T-cell (primary cell): Measurements from ENCODE around the gene HTR3D. TPM values are rescaled to one million over a fixed set of nuclear protein-coding genes. Genes with fewer than 3 reads are reported as not detected.
"Not testable (repeated sequence)": the region's sequence is repeated elsewhere in the genome, so short reads cannot be mapped to it uniquely, and the experiment has no call there.

Experiments used
- ATAC-seq, 4 experiments: fragments of 200-7000 bp in 3 of 4; fragments of 150-1000 bp in 1 of 4; cut with Tn5 transposase; replicated peaks in 1 of 4; 1 replicate in 3 of 4; 2 replicates in 1 of 4; pipeline ENCODE4 v1.10.0; 2021; ENCODE audit warnings: moderate library complexity in 3 of 4, mild to moderate bottlenecking in 2 of 4, moderate number of reproducible peaks in 1 of 4
- CTCF ChIA-PET, 2 donors: fragments of 300-600 bp; sonication (Branson Sonifier 250); formaldehyde crosslinking; loops; one replicate each; lab custom pipeline; 2022; ENCODE audit warnings: antibody characterized with exemption in 2 of 2; lab: Charles Lee
- POLR2A ChIA-PET, 2 donors: fragments of 300-600 bp; sonication (Branson Sonifier 250); formaldehyde crosslinking; loops; one replicate each; lab custom pipeline; 2022; ENCODE audit warnings: antibody characterized with exemption in 2 of 2; lab: Charles Lee
- DNase-seq, 35 experiments: peaks; one replicate each; pipeline versions ENCODE4 v3.0.0 to v3.0.0-alpha.2; 2013 to 2023
- H3K27ac ChIP-seq: one replicate; pipeline ENCODE4 v1.5.1; 2013; ENCODE audit warnings: low read length
- H3K27me3 ChIP-seq, 2 experiments: replicated peaks in 1 of 2; 1 replicate in 1 of 2; 2 replicates in 1 of 2; pipeline versions ENCODE4 v1.6.1 to v1.7.0; 2013; ENCODE audit warnings: low read length in 1 of 2, mixed read lengths in 1 of 2; ENCODE audit not compliant: control insufficient read depth in 2 of 2, insufficient read depth in 2 of 2; ENCODE audit errors: extremely low read depth in 1 of 2
- H3K36me3 ChIP-seq, 2 donors: 1 replicate in 1 of 2; 2 replicates in 1 of 2; pipeline versions ENCODE4 v1.6.1 to v1.7.0; 2013; ENCODE audit warnings: low read length in 1 of 2; ENCODE audit not compliant: control insufficient read depth in 2 of 2, insufficient read depth in 1 of 2; ENCODE audit errors: extremely low read depth in 1 of 2
- H3K4me1 ChIP-seq, 2 experiments: 1 replicate in 1 of 2; 2 replicates in 1 of 2; pipeline versions ENCODE4 v1.6.1 to v1.7.0; 2013; ENCODE audit warnings: low read length in 2 of 2, mixed read lengths in 1 of 2; ENCODE audit not compliant: insufficient read depth in 2 of 2, control insufficient read depth in 1 of 2; ENCODE audit errors: extremely low read depth in 1 of 2
- H3K4me3 ChIP-seq, 2 donors: 1 replicate in 1 of 2; 2 replicates in 1 of 2; pipeline versions ENCODE4 v1.5.1 to v1.7.0; 2013; ENCODE audit warnings: mild to moderate bottlenecking in 2 of 2, low read length in 1 of 2, moderate library complexity in 1 of 2; ENCODE audit not compliant: control insufficient read depth in 1 of 2; ENCODE audit errors: extremely low read depth in 1 of 2
- H3K9me3 ChIP-seq: 2 replicates; pipeline ENCODE4 v1.7.0; 2013
- H3K27ac Mint-ChIP-seq, 2 donors: one replicate each; pipeline ENCODE4 v1.8.0; 2020 to 2021; ENCODE audit warnings: mild to moderate bottlenecking in 2 of 2, mixed read lengths in 2 of 2
- H3K27me3 Mint-ChIP-seq, 2 donors: one replicate each; pipeline ENCODE4 v1.8.0; 2021 to 2022; ENCODE audit warnings: mixed read lengths in 2 of 2
- H3K36me3 Mint-ChIP-seq: one replicate; pipeline ENCODE4 v1.8.0; 2021; ENCODE audit warnings: mixed read lengths
- H3K4me1 Mint-ChIP-seq, 3 donors: one replicate each; pipeline ENCODE4 v1.8.0; 2020 to 2022; ENCODE audit warnings: mixed read lengths in 3 of 3, mild to moderate bottlenecking in 1 of 3
- H3K4me3 Mint-ChIP-seq, 3 donors: one replicate each; pipeline ENCODE4 v1.8.0; 2020 to 2022; ENCODE audit warnings: mild to moderate bottlenecking in 3 of 3, mixed read lengths in 3 of 3, moderate library complexity in 3 of 3
- H3K9me3 Mint-ChIP-seq, 3 donors: one replicate each; pipeline ENCODE4 v1.8.0; 2020 to 2022; ENCODE audit warnings: mixed read lengths in 3 of 3
- WGBS: methylation state at CpG from one replicate; pipeline ENCODE4 v1.1.5; 2013; ENCODE audit warnings: missing lambda C conversion rate; ENCODE audit not compliant: insufficient coverage; 5-methylcytosine and 5-hydroxymethylcytosine counted together
- total RNA-seq, 35 experiments: library from RNA in 6 of 35; stranded (reverse) in 6 of 35; fragments of 120-200 nt in 1 of 35; gene quantifications; one replicate each; pipeline versions ENCODE4 v1.2.1 to v1.2.4 and lab custom pipeline; 2013 to 2026

Gene HTR3D
- total RNA-seq, 5 donors from 2014 or later (not counting 1 experiment from before 2014, with no cell fraction given), result not detected

- H3K27ac ChIP-seq, H3K9me3 Mint-ChIP-seq, H3K4me1 ChIP-seq, POLR2A ChIA-PET, H3K36me3 ChIP-seq, H3K27me3 Mint-ChIP-seq, H3K4me3 Mint-ChIP-seq, H3K36me3 Mint-ChIP-seq, H3K4me1 Mint-ChIP-seq, DNase-seq, CTCF ChIA-PET, H3K4me3 ChIP-seq, ATAC-seq, H3K27ac Mint-ChIP-seq, H3K27me3 ChIP-seq, H3K9me3 ChIP-seq: not testable (repeated sequence)
- 78% methylated on average over 4 of the region's 9 CpGs for WGBS
Measured at GRCh38 chr3:184038307-184038706, 6.8 kb downstream of the HTR3D start.

- Mint-ChIP-seq H3K27me3 (no peaks in the 10 kb centered on the region), H3K27ac (no peak overlapping the region), H3K9me3 (no peaks in the 10 kb centered on the region), H3K4me3 (no peak overlapping the region), H3K4me1 (no peaks in the 10 kb centered on the region), H3K36me3 (no peaks in the 10 kb centered on the region)
- H3K27ac ChIP-seq, result no peak overlapping the region
- ChIA-PET CTCF (no interaction called here), POLR2A (no interaction called here)
- no peaks in the 10 kb centered on the region for H3K9me3 ChIP-seq
- 90% methylated on average over 2 of the region's 5 CpGs for WGBS
- no peak overlapping the region for H3K4me3 ChIP-seq
- H3K36me3 ChIP-seq, result no peaks in the 10 kb centered on the region
- ATAC-seq, result no peak
- peaks cover 0 to 2% of the 10 kb centered on the region in 2 experiments for H3K27me3 ChIP-seq
- no peaks in the 10 kb centered on the region for H3K4me1 ChIP-seq
- DNase-seq, result no peak
Measured at GRCh38 chr3:184039414-184039813, 7.9 kb downstream of the HTR3D start.

GRCh38 chr3:184040010-184040409 is 8.5 kb downstream of the HTR3D start:
- H3K36me3 ChIP-seq, result no peaks in the 10 kb centered on the region
- H3K27ac ChIP-seq, result no peak overlapping the region
- no peak overlapping the region for H3K4me3 ChIP-seq
- DNase-seq (no peak), ATAC-seq (no peak)
- peaks cover 0 to 2% of the 10 kb centered on the region in 2 donors for H3K27me3 Mint-ChIP-seq
- POLR2A ChIA-PET, result no interaction called here
- CTCF ChIA-PET, result no interaction called here
- no peaks in the 10 kb centered on the region for H3K4me1 Mint-ChIP-seq
- no peaks in the 10 kb centered on the region for H3K9me3 ChIP-seq
- 69% methylated on average over 2 of the region's 3 CpGs for WGBS
- no peak overlapping the region for H3K27ac Mint-ChIP-seq
- H3K27me3 ChIP-seq, result peaks cover 0 to 3% of the 10 kb centered on the region in 2 experiments
- H3K4me3 Mint-ChIP-seq, result no peak overlapping the region
- H3K4me1 ChIP-seq, result no peaks in the 10 kb centered on the region
- H3K36me3 Mint-ChIP-seq, result no peaks in the 10 kb centered on the region
- H3K9me3 Mint-ChIP-seq, result no peaks in the 10 kb centered on the region

- H3K27ac Mint-ChIP-seq, result no peak overlapping the region
- no peak for ATAC-seq
- H3K27me3 Mint-ChIP-seq, result peaks cover 2 to 4% of the 10 kb centered on the region in 2 donors
- CTCF ChIA-PET, result interaction anchor here in 1 of 2 donors (0.7 kb wide), 1 partner anchor 146 kb away, joined by 3 read pairs; no protein-coding TSS in a partner anchor
- peaks cover 0 to 5% of the 10 kb centered on the region in 2 experiments for H3K27me3 ChIP-seq
- no peak overlapping the region for H3K4me3 ChIP-seq
- POLR2A ChIA-PET, result no interaction called here
- no peaks in the 10 kb centered on the region for H3K36me3 Mint-ChIP-seq
- H3K9me3 ChIP-seq, result no peaks in the 10 kb centered on the region
- no peak for DNase-seq
- WGBS, result 83% methylated on average over 1 of the region's 1 CpG
- no peak overlapping the region for H3K4me3 Mint-ChIP-seq
- no peaks in the 10 kb centered on the region for H3K4me1 Mint-ChIP-seq
- no peaks in the 10 kb centered on the region for H3K4me1 ChIP-seq
- no peaks in the 10 kb centered on the region for H3K36me3 ChIP-seq
- H3K9me3 Mint-ChIP-seq, result no peaks in the 10 kb centered on the region
- H3K27ac ChIP-seq, result no peak overlapping the region
Measured at GRCh38 chr3:184042617-184043016, 11.1 kb downstream of the HTR3D start.

- peaks cover 0 to 5% of the 10 kb centered on the region in 2 experiments for H3K27me3 ChIP-seq
- ATAC-seq (no peak), DNase-seq (no peak)
- no peaks in the 10 kb centered on the region for H3K36me3 ChIP-seq
- no peaks in the 10 kb centered on the region for H3K36me3 Mint-ChIP-seq
- H3K9me3 Mint-ChIP-seq, result no peaks in the 10 kb centered on the region
- CTCF ChIA-PET, result no interaction called here
- no peaks in the 10 kb centered on the region for H3K4me1 Mint-ChIP-seq
- no peak overlapping the region for H3K4me3 Mint-ChIP-seq
- no peak overlapping the region for H3K4me3 ChIP-seq
- H3K4me1 ChIP-seq, result no peaks in the 10 kb centered on the region
- H3K27ac ChIP-seq, result no peak overlapping the region
- H3K27ac Mint-ChIP-seq, result no peak overlapping the region
- 90% methylated on average over 3 of the region's 5 CpGs for WGBS
- peaks cover 8 to 10% of the 10 kb centered on the region in 2 donors for H3K27me3 Mint-ChIP-seq
- no peaks in the 10 kb centered on the region for H3K9me3 ChIP-seq
- POLR2A ChIA-PET, result no interaction called here
Measured at GRCh38 chr3:184045995-184046394, 14.5 kb downstream of the HTR3D start.

- Histone ChIP-seq H3K4me3 (no peak overlapping the region), H3K9me3 (no peaks in the 10 kb centered on the region), H3K36me3 (no peaks in the 10 kb centered on the region), H3K27me3 (peaks cover 0 to 5% of the 10 kb centered on the region in 2 experiments), H3K4me1 (no peaks in the 10 kb centered on the region), H3K27ac (no peak overlapping the region)
- CTCF ChIA-PET, result no interaction called here
- 84% methylated on average over 6 of the region's 7 CpGs for WGBS
- Mint-ChIP-seq H3K9me3 (no peaks in the 10 kb centered on the region), H3K4me3 (no peak overlapping the region), H3K4me1 (no peaks in the 10 kb centered on the region), H3K27me3 (peaks cover 15 to 26% of the 10 kb centered on the region in 2 donors), H3K36me3 (no peaks in the 10 kb centered on the region), H3K27ac (no peak overlapping the region)
- DNase-seq, result no peak
- POLR2A ChIA-PET, result no interaction called here
- ATAC-seq, result no peak
Measured at GRCh38 chr3:184050217-184050847, 18.8 kb downstream of the HTR3D start.
